ENCODE measurements around the gene ELSPBP1. TPM values are rescaled to one million over a fixed set of nuclear protein-coding genes. Genes with fewer than 3 reads are reported as not detected.

Gene ELSPBP1
- polyA plus RNA-seq, 1 donor (not counting 4 experiments of a cell fraction or from before 2014, with no cell fraction given): not detected

GRCh38 chr19:48060381-48060780 lies 65.9 kb downstream of the ELSPBP1 start:
- H3K27me3 ChIP-seq (ENCODE audit: control insufficient read depth, extremely low read depth, insufficient read depth, low read length): no peaks in the 10 kb centered on the region
- H3K9me1 ChIP-seq (ENCODE audit: control insufficient read depth, extremely low read depth, insufficient read depth, low read length): no peaks in the 10 kb centered on the region
- no peak overlapping the region for H3K9ac ChIP-seq (ENCODE audit: control insufficient read depth, extremely low read depth, insufficient read depth, low read length)
- DNase-seq (ENCODE audit: low read depth, low spot score) (no peak), FAIRE-seq (no peak)
- no peaks in the 10 kb centered on the region for H3K4me1 ChIP-seq (ENCODE audit: control insufficient read depth, extremely low read depth, insufficient read depth, low read length)
- no peak overlapping the region for H3K4me3 ChIP-seq (ENCODE audit: control insufficient read depth in 2 of 3, extremely low read depth in 1 of 3, insufficient read depth in 2 of 3, low read depth in 1 of 3, low read length in 3 of 3)
- H3K4me2 ChIP-seq (ENCODE audit: control insufficient read depth, extremely low read depth, insufficient read depth, low read depth, low read length): no peak overlapping the region
- H3K27ac ChIP-seq (ENCODE audit: control insufficient read depth, insufficient read depth, low read length): no peak overlapping the region
- no peaks in the 10 kb centered on the region for H3K36me3 ChIP-seq (ENCODE audit: control insufficient read depth in 2 of 2, extremely low read depth in 1 of 2, insufficient read depth in 2 of 2, low read length in 2 of 2)
- TF ChIP-seq EZH2 (IDR thresholded peaks at IDR 0.05; ENCODE audit: low read length): no peak
- no peak for TF ChIP-seq CTCF (optimal IDR thresholded peaks at IDR 0.05 in 1 of 3, IDR thresholded peaks at IDR 0.05 in 1 of 3, conservative IDR thresholded peaks at IDR 0.05 in 1 of 3; ENCODE audit: extremely low read depth in 1 of 3, insufficient read depth in 2 of 3, low read length in 3 of 3)
- dilution Hi-C loops (cut with MboI; ENCODE audit: extremely low pct_ligation_motif_present, low sequenced_read_pairs): no loop called here
- no peaks in the 10 kb centered on the region for H3K79me2 ChIP-seq (ENCODE audit: control insufficient read depth, insufficient read depth, low read length)
- no peaks in the 10 kb centered on the region for H4K20me1 ChIP-seq (ENCODE audit: control insufficient read depth, extremely low read depth, insufficient read depth, low read length)
- no peak overlapping the region for H2AFZ ChIP-seq (ENCODE audit: control insufficient read depth, low read length)
- H3K9me3 ChIP-seq (ENCODE audit: control insufficient read depth, low read depth, low read length): no peaks in the 10 kb centered on the region

- FAIRE-seq: no peak
- no peaks in the 10 kb centered on the region for H3K4me1 ChIP-seq (ENCODE audit: control insufficient read depth, extremely low read depth, insufficient read depth, low read length)
- no peaks in the 10 kb centered on the region for H3K36me3 ChIP-seq (ENCODE audit: control insufficient read depth in 2 of 2, extremely low read depth in 1 of 2, insufficient read depth in 2 of 2, low read length in 2 of 2)
- H3K27me3 ChIP-seq (ENCODE audit: control insufficient read depth, extremely low read depth, insufficient read depth, low read length): no peaks in the 10 kb centered on the region
- H3K27ac ChIP-seq (ENCODE audit: control insufficient read depth, insufficient read depth, low read length): no peak overlapping the region
- DNase-seq (ENCODE audit: low read depth, low spot score): no peak
- no peaks in the 10 kb centered on the region for H3K9me1 ChIP-seq (ENCODE audit: control insufficient read depth, extremely low read depth, insufficient read depth, low read length)
- no peaks in the 10 kb centered on the region for H4K20me1 ChIP-seq (ENCODE audit: control insufficient read depth, extremely low read depth, insufficient read depth, low read length)
- H3K79me2 ChIP-seq (ENCODE audit: control insufficient read depth, insufficient read depth, low read length): no peaks in the 10 kb centered on the region
- H3K9me3 ChIP-seq (ENCODE audit: control insufficient read depth, low read depth, low read length): no peaks in the 10 kb centered on the region
- no peak overlapping the region for H3K4me2 ChIP-seq (ENCODE audit: control insufficient read depth, extremely low read depth, insufficient read depth, low read depth, low read length)
- dilution Hi-C loops (cut with MboI; ENCODE audit: extremely low pct_ligation_motif_present, low sequenced_read_pairs): no loop called here
- no peak overlapping the region for H2AFZ ChIP-seq (ENCODE audit: control insufficient read depth, low read length)
- no peak overlapping the region for H3K9ac ChIP-seq (ENCODE audit: control insufficient read depth, extremely low read depth, insufficient read depth, low read length)
- TF ChIP-seq CTCF (optimal IDR thresholded peaks at IDR 0.05 in 1 of 3, IDR thresholded peaks at IDR 0.05 in 1 of 3, conservative IDR thresholded peaks at IDR 0.05 in 1 of 3; ENCODE audit: extremely low read depth in 1 of 3, insufficient read depth in 2 of 3, low read length in 3 of 3) (no peak), EZH2 (IDR thresholded peaks at IDR 0.05; ENCODE audit: low read length) (no peak)
- H3K4me3 ChIP-seq (ENCODE audit: control insufficient read depth in 2 of 3, extremely low read depth in 1 of 3, insufficient read depth in 2 of 3, low read depth in 1 of 3, low read length in 3 of 3): no peak overlapping the region
Measured at GRCh38 chr19:48061401-48062344, 67.2 kb downstream of the ELSPBP1 start.

Measured in keratinocyte (primary cell).